ENCODE data around the gene TEX9. TPM values are rescaled to one million over a fixed set of nuclear protein-coding genes. Genes with fewer than 3 reads are reported as not detected.

TEX9 gene
- total and polyA plus RNA-seq, 2 of the 4 experiments (the other 2 are of a cell fraction) = 0.63 to 1.4 TPM

GRCh38 chr15:56349554-56349953 is 15.7 kb upstream of the TEX9 start:
- POLR2A ChIA-PET (ENCODE audit: unreplicated experiment) = no interaction called here
- no peak overlapping the region for H4K8ac ChIP-seq (ENCODE audit: low read depth in 2 of 2, low read length in 2 of 2)
- dilution Hi-C loops (cut with HindIII; ENCODE audit: low sequenced_read_pairs, unreplicated experiment) = no loop called here

More at GRCh38 chr15:56349554-56349953, 15.7 kb upstream of the TEX9 start:
- no peak overlapping the region for H2AK9ac ChIP-seq (replicated peaks; ENCODE audit: low read depth, low read length, poor library complexity)
- no peaks in the 10 kb centered on the region for H3K36me3 ChIP-seq (ENCODE audit: control insufficient read depth, insufficient read depth, low read length)
- CTCF ChIA-PET = no interaction called here
- ATAC-seq (ENCODE audit: low read depth) (no peak), DNase-seq (no peak)
- in situ Hi-C loops (cut with MboI; ENCODE audit: low sequenced_read_pairs) = no loop called here
- H2BK15ac ChIP-seq (ENCODE audit: low read depth, low read length) = no peak overlapping the region
- no peaks in the 10 kb centered on the region for H3K79me1 ChIP-seq (ENCODE audit: low read depth in 1 of 2, low read length in 2 of 2)
- no peak overlapping the region for H3K23ac ChIP-seq (ENCODE audit: low read depth, low read length)
- H3K4ac ChIP-seq (ENCODE audit: low read depth, low read length) = no peak overlapping the region
- no peak overlapping the region for H3K56ac ChIP-seq (ENCODE audit: extremely low read depth, insufficient read depth, low read length)
- H3K14ac ChIP-seq (replicated peaks; ENCODE audit: low read depth, low read length) = no peak overlapping the region
- no peak overlapping the region for H2AFZ ChIP-seq (replicated peaks; ENCODE audit: low read length, poor library complexity)
- H2BK20ac ChIP-seq (ENCODE audit: low read depth, low read length) = no peak overlapping the region
- no peak overlapping the region for H4K5ac ChIP-seq (ENCODE audit: low read depth, low read length)
- no peaks in the 10 kb centered on the region for H3K9me3 ChIP-seq (ENCODE audit: control insufficient read depth, insufficient read depth, low read length)
- no peak overlapping the region for H3K4me2 ChIP-seq (ENCODE audit: low read depth, low read length)
- H2AK5ac ChIP-seq (ENCODE audit: low read depth, low read length) = no peak overlapping the region
- no peak overlapping the region for H3K27ac ChIP-seq (ENCODE audit: insufficient read depth, low read length)
- H2BK5ac ChIP-seq (ENCODE audit: low read depth, low read length, poor library complexity, severe bottlenecking) = no peak overlapping the region
- no peaks in the 10 kb centered on the region for H3K4me1 ChIP-seq (ENCODE audit: control insufficient read depth, insufficient read depth, low read length)
- H2BK120ac ChIP-seq (ENCODE audit: low read depth, low read length) = no peak overlapping the region
- WGBS, 2 experiments (ENCODE audit: extremely low coverage in 2 of 2, insufficient read length in 1 of 2) = no CpG with 5 or more reads among the region's 6 CpGs
- no TSS peak for BruUV-seq (replicated peaks)
- H4K91ac ChIP-seq (ENCODE audit: insufficient read depth, low read depth, low read length) = no peak overlapping the region
- TF ChIP-seq CEBPB (IDR thresholded peaks at IDR 0.05; ENCODE audit: low read depth, low read length) = no peak
- TF ChIP-seq CTCF (conservative IDR thresholded peaks at IDR 0.05; ENCODE audit: low read depth, low read length) = no peak
- no peak for TF ChIP-seq POLR2A (IDR thresholded peaks at IDR 0.05; ENCODE audit: low read depth, low read length)
- TF ChIP-seq SMC3 (IDR thresholded peaks at IDR 0.05; ENCODE audit: low read depth, low read length) = no peak
- H3K27me3 ChIP-seq (ENCODE audit: control insufficient read depth, insufficient read depth, low read length) = no peaks in the 10 kb centered on the region
- H3K9ac ChIP-seq (ENCODE audit: low read depth, low read length) = no peak overlapping the region
- H4K20me1 ChIP-seq (ENCODE audit: insufficient read depth, low read length) = no peaks in the 10 kb centered on the region
- intact Hi-C loops (cut with micrococcal nuclease) = no loop called here
- no peaks in the 10 kb centered on the region for H3K9me1 ChIP-seq (ENCODE audit: insufficient read depth, low read length)
- no peak overlapping the region for H3K4me3 ChIP-seq (ENCODE audit: insufficient read depth, low read depth, low read length)
- no peak overlapping the region for H3K18ac ChIP-seq (ENCODE audit: low read depth, low read length)
